Measurements from ENCODE around the gene RFPL4AL1.

Gene RFPL4AL1

GRCh38 chr19:55813906-55814305 is 45.0 kb downstream of the RFPL4AL1 start:
- no peak for DNase-seq
- in situ Hi-C loops (cut with MboI; ENCODE audit: low pct_unique_long_range_greater_than_20kb, low sequenced_read_pairs): no loop called here

GRCh38 chr19:55820037-55820436 is 51.1 kb downstream of the RFPL4AL1 start:
- no peak for DNase-seq
- in situ Hi-C loops (cut with MboI; ENCODE audit: low pct_unique_long_range_greater_than_20kb, low sequenced_read_pairs): no loop called here

Data from KBM-7 (cell line).